ENCODE measurements around the gene COPZ2. TPM values are rescaled to one million over a fixed set of nuclear protein-coding genes. Genes with fewer than 3 reads are reported as not detected.

The COPZ2 gene
- total and polyA plus RNA-seq, 9 of the 15 experiments (the other 6 are each of a cell fraction or from before 2014, with no cell fraction given) = 0.22 to 0.49 TPM; not detected in 7

GRCh38 chr17:48056246-48056745 is 18.7 kb upstream of the COPZ2 start (continued):
- peak; percentile 24 for TF ChIP-seq ZNF584 (CRISPR knock-in tag; IDR thresholded peaks at IDR 0.05; ENCODE audit: low read depth)
- no peak for TF ChIP-seq HEY1 (CRISPR knock-in tag; IDR thresholded peaks at IDR 0.05; ENCODE audit: borderline replicate concordance)
- TF ChIP-seq TSHZ1 (CRISPR knock-in tag; IDR thresholded peaks at IDR 0.05) = no peak
- no peak for TF ChIP-seq NCOA6 (IDR thresholded peaks at IDR 0.05)
- TF ChIP-seq CXXC5 (CRISPR knock-in tag; IDR thresholded peaks at IDR 0.05) = no peak
- no peak for TF ChIP-seq ERF (CRISPR knock-in tag; IDR thresholded peaks at IDR 0.05)
- no peak for TF ChIP-seq POU5F1 (IDR thresholded peaks at IDR 0.05; ENCODE audit: borderline replicate concordance, low read depth, low read length, partially characterized antibody)
- no peak for TF ChIP-seq CBX3 (IDR thresholded peaks at IDR 0.05; ENCODE audit: borderline replicate concordance in 1 of 2, low read length in 2 of 2)
- peak; percentile 57; the same call in 1 of the 2 replicates for TF ChIP-seq NFRKB (IDR thresholded peaks at IDR 0.05; ENCODE audit: low read depth)
- TF ChIP-seq STAT5B (CRISPR knock-in tag; IDR thresholded peaks at IDR 0.05) = no peak
- TF ChIP-seq SRSF1 (IDR thresholded peaks at IDR 0.05; ENCODE audit: low read depth, low read length) = no peak
- no peak for TF ChIP-seq GTF3C2 (IDR thresholded peaks at IDR 0.05; ENCODE audit: borderline replicate concordance, extremely low read depth, insufficient read length)
- TF ChIP-seq RAD51 (IDR thresholded peaks at IDR 0.05; ENCODE audit: borderline replicate concordance, low read depth) = peak; percentile 28; the same call in 1 of the 2 replicates
- TF ChIP-seq ZNF354B (CRISPR knock-in tag; IDR thresholded peaks at IDR 0.05) = no peak
- no peak for TF ChIP-seq ARNT (IDR thresholded peaks at IDR 0.05)
- TF ChIP-seq ZBTB9 (CRISPR knock-in tag; IDR thresholded peaks at IDR 0.05) = no peak
- TF ChIP-seq POLR3G (IDR thresholded peaks at IDR 0.05; ENCODE audit: extremely low read depth, insufficient read length, insufficient replicate concordance) = no peak
- no peak for TF ChIP-seq RBM15 (IDR thresholded peaks at IDR 0.05; ENCODE audit: insufficient read depth, low read length)
- no peak for TF ChIP-seq ZNF586 (CRISPR knock-in tag; conservative IDR thresholded peaks at IDR 0.05)
- no peak for TF ChIP-seq RAD21 (CRISPR knock-in tag; conservative IDR thresholded peaks at IDR 0.05 in 1 of 2, IDR thresholded peaks at IDR 0.05 in 1 of 2)

All from K562 (cell line).